ENCODE results near the gene RBM34.

The RBM34 gene

GRCh38 chr1:235152235-235152634 is 8.8 kb downstream of the RBM34 start:
- no peak for DNase-seq

DNA sequence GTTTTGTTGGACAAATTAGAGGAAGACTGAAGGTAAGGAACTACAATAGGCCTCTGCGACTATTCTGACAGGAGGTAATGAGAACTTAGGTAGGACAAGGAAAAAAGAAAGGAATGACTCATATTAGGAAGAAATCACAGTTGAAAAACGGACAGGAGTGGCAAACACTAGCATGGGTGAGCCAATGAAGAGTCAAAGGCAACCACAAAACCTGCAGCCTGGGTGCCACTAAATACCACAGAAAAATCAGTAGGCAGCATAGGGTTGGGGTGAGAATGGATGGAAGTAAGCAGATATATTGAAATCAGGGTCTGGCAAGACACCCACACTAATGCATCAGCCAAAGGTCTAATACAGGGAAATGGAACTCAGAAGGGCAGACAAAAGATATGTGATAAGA is 10.0 kb downstream of the RBM34 start:
- DNase-seq: no peak

- no peak for DNase-seq
Observed at GRCh38 chr1:235149824-235150223, 11.2 kb downstream of the RBM34 start.

DNA sequence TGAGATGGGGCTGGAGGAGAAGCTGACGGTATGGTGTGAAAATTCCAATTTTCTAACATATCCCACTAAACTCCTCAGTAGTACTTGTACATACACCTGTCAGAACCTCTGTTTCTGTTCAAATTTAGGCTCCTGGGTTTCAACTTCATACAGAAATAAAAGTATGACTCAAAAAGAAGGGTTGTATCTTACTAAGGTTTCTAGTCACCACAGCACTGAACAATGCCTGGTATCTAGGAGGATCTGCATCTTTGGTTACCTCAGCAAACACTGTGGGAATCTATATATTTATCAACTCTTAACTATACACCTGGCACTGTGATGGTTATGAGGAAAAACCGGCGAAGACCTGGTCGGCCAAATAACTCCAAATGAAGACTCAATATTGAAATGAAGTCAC is 13.8 kb downstream of the RBM34 start:
- no peak for DNase-seq

DNA sequence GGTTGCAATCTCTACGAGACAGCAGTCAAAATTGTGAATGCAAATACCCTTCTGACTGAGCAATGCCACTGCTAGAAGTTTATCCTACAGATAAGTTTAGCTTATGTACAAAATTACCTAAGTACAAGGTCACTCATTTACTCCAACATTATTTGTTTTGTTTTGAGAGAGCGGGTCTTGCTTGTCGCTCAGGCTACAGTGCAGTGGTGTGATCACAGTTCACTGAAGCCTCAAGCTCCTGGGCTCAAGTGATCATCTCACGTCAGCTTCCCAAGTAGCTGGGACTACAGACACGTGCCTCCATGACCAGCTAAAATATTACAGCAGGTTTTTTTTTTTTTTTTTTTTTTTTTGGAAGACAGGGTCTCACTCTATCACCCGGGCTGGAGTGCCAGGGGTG is 15.4 kb downstream of the RBM34 start:
- DNase-seq: no peak

- no peak for DNase-seq
Observed at GRCh38 chr1:235142991-235143390, 18.1 kb downstream of the RBM34 start.

DNA sequence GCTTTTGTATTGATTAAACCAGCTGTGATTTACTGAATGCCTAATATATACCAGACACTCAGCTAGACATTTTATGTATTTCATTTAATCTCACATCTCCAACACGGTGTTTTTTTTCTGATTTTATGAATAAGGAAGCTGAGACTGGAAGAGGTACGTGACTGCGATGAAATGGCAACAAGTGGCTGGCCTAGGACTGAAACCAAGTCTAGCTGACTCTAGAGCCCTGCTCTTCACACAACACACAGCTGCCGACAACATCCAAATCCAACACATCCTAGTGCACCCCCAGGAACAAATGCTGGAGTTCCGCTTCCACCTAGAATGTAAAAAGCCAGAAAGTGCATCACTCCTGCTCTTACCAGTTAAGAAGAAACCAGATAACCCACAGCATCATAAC is 21.7 kb downstream of the RBM34 start:
- DNase-seq: no peak

DNA sequence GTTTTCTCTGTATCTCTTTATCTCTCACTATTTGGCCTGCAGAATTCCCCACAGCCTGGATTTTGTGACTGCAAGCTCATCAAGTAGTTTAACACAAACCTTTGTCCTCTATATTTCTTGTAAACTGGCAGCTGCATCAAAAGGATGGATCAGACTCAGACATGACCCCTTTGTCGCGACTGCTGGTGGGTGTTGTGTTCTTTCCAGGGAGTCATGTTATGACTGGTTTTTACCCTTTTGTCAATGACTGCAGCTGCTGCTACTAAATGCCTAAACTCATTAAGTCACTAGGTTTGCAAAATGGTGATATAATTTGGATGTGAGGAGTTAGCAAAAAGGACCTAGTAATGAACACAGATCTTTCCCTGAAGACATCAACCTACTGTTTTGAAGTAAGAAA is 22.2 kb downstream of the RBM34 start:
- no peak for DNase-seq

- DNase-seq: no peak
Observed at GRCh38 chr1:235136111-235136510, 24.9 kb downstream of the RBM34 start.

DNA sequence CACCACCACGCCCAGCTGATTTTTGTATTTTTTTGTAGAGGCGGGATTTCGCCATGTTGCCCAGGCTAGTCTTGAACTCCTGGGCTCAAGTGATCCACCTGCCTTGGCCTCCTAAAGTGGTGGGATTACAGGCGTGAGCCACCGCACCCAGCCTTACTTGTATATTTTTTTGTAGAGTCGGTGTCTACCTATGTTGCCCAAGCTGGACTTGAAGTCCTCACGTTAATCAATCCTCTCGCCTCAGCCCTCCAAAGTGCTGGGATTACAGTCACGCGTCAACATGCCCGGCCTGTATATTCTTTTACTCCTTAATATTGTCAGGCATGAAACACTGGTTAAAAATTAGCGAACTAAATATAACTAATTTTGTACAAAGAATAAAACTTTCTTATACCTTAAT is 26.9 kb downstream of the RBM34 start:
- no peak for DNase-seq

GRCh38 chr1:235133086-235133485 is 28.0 kb downstream of the RBM34 start:
- no peak for DNase-seq

- DNase-seq: no peak
Observed at GRCh38 chr1:235131961-235132360, 29.1 kb downstream of the RBM34 start.

GRCh38 chr1:235130766-235131270 is 30.2 kb downstream of the RBM34 start:
- no peak for DNase-seq

GRCh38 chr1:235129774-235130570 is 31.1 kb downstream of the RBM34 start:
- DNase-seq: no peak

DNA sequence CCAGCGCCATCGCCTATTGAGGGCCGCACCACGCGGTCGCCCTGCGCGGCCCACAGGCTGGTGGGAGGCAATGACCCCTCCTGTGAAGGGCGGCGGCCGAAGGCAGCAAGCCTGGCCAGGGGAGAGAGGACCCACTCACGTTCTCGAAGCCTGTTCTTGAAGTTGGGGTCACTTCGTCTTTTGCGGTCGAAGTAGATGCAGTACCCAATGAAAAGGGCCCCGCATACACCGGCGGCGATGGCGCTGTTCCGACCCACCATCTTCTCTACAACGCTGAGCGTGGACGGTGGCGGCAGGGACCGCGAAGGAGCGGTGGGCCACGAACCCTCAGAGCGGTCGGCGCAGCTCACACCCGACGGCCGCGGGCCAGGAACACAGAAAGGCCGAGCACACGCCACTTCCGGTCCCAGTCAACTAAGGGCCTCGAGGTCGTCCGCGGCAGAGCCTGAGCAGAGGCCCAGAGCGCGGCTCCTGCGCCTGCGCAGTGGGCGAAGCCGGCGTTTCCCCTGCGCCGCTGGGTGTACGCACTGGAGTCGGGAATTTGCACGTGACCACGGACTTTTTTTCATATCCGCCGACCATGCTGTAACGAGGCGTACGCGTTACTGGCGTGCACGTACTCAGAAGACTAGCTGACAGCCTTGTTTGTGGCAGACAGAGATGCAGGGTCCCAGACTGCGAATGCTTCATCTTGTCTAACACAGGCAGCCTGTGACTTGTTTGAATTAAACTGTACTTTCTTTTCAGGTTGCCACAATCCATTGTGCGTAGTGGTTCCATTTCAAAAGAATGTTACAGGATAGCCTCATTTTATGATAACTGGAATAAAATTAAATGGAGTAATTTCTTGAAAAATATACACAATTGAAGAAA is 32.4 kb downstream of the RBM34 start, which contains the start of gene TOMM20:
TSS of gene TOMM20 (minus strand) at position 382 of the 873 bp plus-strand sequence. CDS start at position 260, 122 bp downstream.
- DNase-seq: peak; percentile 97

DNA sequence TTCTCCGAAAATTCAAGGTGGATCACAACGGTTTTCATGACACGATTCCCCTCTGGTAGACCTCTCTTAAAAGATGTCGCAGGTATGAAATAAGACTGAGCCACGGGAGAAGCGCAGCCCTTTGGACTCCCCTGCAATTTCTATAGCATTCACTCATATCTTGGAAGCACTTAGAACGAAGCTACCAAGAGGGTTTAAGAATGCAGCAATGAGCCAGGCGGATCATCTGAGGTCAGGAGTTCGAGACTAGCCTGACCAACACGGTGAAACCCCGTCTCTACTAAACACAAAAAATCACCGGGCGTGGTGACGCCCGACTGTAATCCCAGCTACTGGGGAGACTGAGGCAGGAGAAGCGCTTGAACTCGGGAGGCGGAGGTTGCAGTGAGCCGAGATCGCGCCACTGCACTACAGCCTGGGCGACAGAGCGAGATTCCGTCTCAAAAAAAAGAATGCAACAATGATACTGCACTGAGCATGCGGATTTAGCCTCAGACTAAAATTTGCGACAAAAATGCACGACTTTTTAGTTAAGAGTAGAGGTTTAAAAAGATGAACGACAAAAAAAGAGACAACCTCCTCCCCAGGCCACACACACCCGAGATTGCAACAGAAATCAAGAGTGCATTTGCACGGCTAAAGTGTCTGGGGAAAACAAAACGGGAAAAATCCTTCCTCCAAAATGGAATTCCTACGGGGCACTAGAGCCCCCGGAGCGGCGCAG is 33.2 kb downstream of the RBM34 start:
- no peak for DNase-seq

GRCh38 chr1:235127203-235127602 is 33.8 kb downstream of the RBM34 start:
- DNase-seq: no peak

DNA sequence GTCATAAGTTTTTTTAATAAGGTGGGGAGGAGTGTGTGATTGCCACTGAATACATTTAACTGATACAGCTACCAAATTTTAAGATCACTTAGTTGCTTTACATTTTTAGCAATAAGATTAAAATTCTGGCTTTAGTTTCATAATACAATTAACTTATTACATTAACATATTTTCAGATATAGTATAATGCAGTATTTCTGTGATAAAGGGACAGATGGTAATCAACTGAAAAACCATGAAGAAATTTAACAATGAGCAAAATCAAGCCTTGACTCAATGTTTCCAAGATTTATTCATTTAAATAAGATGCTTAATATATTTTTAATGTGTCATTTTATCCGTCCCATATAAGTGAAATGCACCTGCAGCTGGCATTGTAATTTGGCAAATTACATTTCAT is 36.4 kb downstream of the RBM34 start:
- no peak for DNase-seq

DNA sequence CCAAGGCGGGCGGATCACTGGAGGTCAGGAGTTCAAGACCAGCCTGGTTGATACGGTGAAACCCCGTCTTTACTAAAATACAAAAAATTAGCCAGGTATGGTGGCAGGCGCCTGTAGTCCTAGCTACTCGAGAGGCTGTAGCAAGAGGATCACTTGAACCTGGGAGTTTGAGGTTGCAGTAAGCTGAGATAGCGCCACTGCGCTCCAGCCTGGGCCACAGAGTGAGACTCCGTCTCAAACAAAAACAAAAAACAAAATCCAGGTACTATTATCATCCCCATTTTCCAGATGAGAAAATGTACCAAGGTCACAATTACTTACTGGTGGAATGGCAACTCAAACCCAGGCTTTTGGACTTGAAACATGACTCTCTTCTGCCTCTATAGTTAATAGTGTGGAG is 36.9 kb downstream of the RBM34 start:
- no peak for DNase-seq

GRCh38 chr1:235122348-235122747 is 38.7 kb downstream of the RBM34 start:
- no peak for DNase-seq

GRCh38 chr1:235113183-235113917 is 47.7 kb downstream of the RBM34 start:
- no peak for DNase-seq

Data from NCI-H1694 treated with DMSO at 0.1 percent for 48 hours (cell line).